ENCODE results near the gene GLDN. TPM values are rescaled to one million over a fixed set of nuclear protein-coding genes. Genes with fewer than 3 reads are reported as not detected.

GLDN gene
- total and polyA plus RNA-seq, 2 experiments from 2014 or later, result 0.29 to 2.8 TPM

DNA sequence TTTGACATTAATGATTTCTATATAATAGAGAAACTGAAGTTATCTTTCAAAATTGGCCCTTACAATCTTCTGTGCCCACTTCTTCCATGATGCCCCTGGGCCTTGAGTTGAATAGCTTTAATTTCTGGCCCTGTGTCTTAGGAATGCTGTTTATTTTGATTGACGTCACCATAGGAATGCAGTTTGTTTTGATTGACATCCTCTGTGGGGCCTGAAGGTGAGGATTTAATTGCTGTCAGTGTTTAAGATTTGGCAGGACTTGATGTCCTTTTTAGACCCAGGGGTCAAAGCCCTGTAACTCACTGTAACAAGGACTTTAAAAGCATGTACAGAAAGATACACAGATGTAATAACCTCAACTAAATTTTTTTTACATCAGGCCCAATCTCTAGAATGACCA lies 83.3 kb downstream of the GLDN start:
- Histone ChIP-seq H3K27ac (no peak overlapping the region), H3K79me2 (ENCODE audit: insufficient read depth) (no peaks in the 10 kb centered on the region), H4K20me1 (ENCODE audit: insufficient read depth) (no peaks in the 10 kb centered on the region), H3K9ac (no peak overlapping the region), H3K36me3 (ENCODE audit: low read depth) (no peaks in the 10 kb centered on the region), H3K9me3 (ENCODE audit: low read depth) (no peaks in the 10 kb centered on the region), H3F3A (ENCODE audit: insufficient read depth) (no peaks in the 10 kb centered on the region), H3K4me2 (ENCODE audit: unreplicated experiment) (no peak overlapping the region), H3K27me3 (replicated peaks; ENCODE audit: insufficient read depth) (no peaks in the 10 kb centered on the region; the same call in 1 of the 2 replicates), H3K4me1 (ENCODE audit: insufficient read depth) (no peaks in the 10 kb centered on the region), H3K9me2 (ENCODE audit: insufficient read depth) (no peaks in the 10 kb centered on the region), H2AFZ (no peak overlapping the region), H3K4me3 (no peak overlapping the region)
- in situ Hi-C loops (cut with MboI), result no loop called here
- no peak for DNase-seq
- TF ChIP-seq EZH2 (IDR thresholded peaks at IDR 0.05; ENCODE audit: insufficient read depth, poor library complexity, severe bottlenecking) (no peak), EZH2phosphoT487 (IDR thresholded peaks at IDR 0.05; ENCODE audit: insufficient read depth, low read depth) (no peak)
- WGBS, 2 experiments (ENCODE audit: low coverage in 1 of 2, low lambda C conversion rate in 2 of 2, missing lambda C conversion rate in 2 of 2), result 95 to 100% methylated on average over 1 of the region's 1 CpG

DNA sequence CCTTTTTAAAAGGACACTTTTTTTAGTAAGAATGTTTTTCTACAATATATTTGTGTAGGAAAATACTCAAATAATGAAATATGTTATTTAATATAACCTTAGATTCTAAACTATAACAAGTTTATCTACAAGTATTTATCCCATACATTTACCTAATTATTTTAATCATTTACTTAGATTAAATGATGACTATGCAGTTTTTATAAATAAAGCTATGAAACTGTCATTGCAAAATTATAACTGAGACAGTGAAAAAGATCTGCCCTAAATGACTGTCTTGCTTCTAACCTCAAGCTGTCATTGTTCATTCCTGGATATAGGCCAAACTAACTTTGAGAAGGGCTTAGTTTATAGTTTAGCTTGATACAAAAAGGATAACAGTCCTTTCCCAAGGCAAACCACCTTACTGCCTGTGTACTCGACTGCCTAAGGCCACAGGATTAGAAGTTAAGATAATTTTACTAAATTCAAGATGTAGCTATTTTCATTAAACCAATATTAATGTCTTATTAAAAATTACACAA lies 84.1 kb downstream of the GLDN start:
- H3K36me3 ChIP-seq (ENCODE audit: low read depth), result no peaks in the 10 kb centered on the region
- no peaks in the 10 kb centered on the region; the same call in 1 of the 2 replicates for H3K27me3 ChIP-seq (replicated peaks; ENCODE audit: insufficient read depth)
- DNase-seq, result no peak
- H3K27ac ChIP-seq, result no peak overlapping the region
- no peaks in the 10 kb centered on the region for H4K20me1 ChIP-seq (ENCODE audit: insufficient read depth)
- H3K4me3 ChIP-seq, result no peak overlapping the region
- H2AFZ ChIP-seq, result no peak overlapping the region
- in situ Hi-C loops (cut with MboI), result no loop called here
- 4 to 19% methylated on average over 1 of the region's 1 CpG for WGBS, 2 experiments (ENCODE audit: low coverage in 1 of 2, low lambda C conversion rate in 2 of 2, missing lambda C conversion rate in 2 of 2)
- no peak overlapping the region for H3K9ac ChIP-seq
- TF ChIP-seq EZH2 (IDR thresholded peaks at IDR 0.05; ENCODE audit: insufficient read depth, poor library complexity, severe bottlenecking) (no peak), EZH2phosphoT487 (IDR thresholded peaks at IDR 0.05; ENCODE audit: insufficient read depth, low read depth) (no peak)
- H3K9me3 ChIP-seq (ENCODE audit: low read depth), result no peaks in the 10 kb centered on the region
- H3K9me2 ChIP-seq (ENCODE audit: insufficient read depth), result no peaks in the 10 kb centered on the region
- no peaks in the 10 kb centered on the region for H3K4me1 ChIP-seq (ENCODE audit: insufficient read depth)
- H3K4me2 ChIP-seq (ENCODE audit: unreplicated experiment), result no peak overlapping the region
- H3F3A ChIP-seq (ENCODE audit: insufficient read depth), result no peaks in the 10 kb centered on the region
- H3K79me2 ChIP-seq (ENCODE audit: insufficient read depth), result no peaks in the 10 kb centered on the region

GRCh38 chr15:51438526-51438925 lies 97.1 kb downstream of the GLDN start:
- in situ Hi-C loops (cut with MboI), result no loop called here
- H3K9me3 ChIP-seq (ENCODE audit: low read depth), result no peaks in the 10 kb centered on the region
- H4K20me1 ChIP-seq (ENCODE audit: insufficient read depth), result no peaks in the 10 kb centered on the region
- no peaks in the 10 kb centered on the region for H3K4me1 ChIP-seq (ENCODE audit: insufficient read depth)
- no peak overlapping the region for H2AFZ ChIP-seq
- 36 to 56% methylated on average over 2 of the region's 2 CpGs for WGBS, 2 experiments (ENCODE audit: low coverage in 1 of 2, low lambda C conversion rate in 2 of 2, missing lambda C conversion rate in 2 of 2)
- no peaks in the 10 kb centered on the region for H3K36me3 ChIP-seq (ENCODE audit: low read depth)
- DNase-seq, result no peak
- H3K4me2 ChIP-seq (ENCODE audit: unreplicated experiment), result no peak overlapping the region
- no peak overlapping the region for H3K4me3 ChIP-seq
- peaks cover 11% of the 10 kb centered on the region; the same call in 1 of the 2 replicates for H3K27me3 ChIP-seq (replicated peaks; ENCODE audit: insufficient read depth)
- H3K27ac ChIP-seq, result no peak overlapping the region
- no peak overlapping the region for H3K9ac ChIP-seq
- H3K79me2 ChIP-seq (ENCODE audit: insufficient read depth), result no peaks in the 10 kb centered on the region
- H3K9me2 ChIP-seq (ENCODE audit: insufficient read depth), result no peaks in the 10 kb centered on the region
- no peaks in the 10 kb centered on the region for H3F3A ChIP-seq (ENCODE audit: insufficient read depth)
- no peak for TF ChIP-seq EZH2 (IDR thresholded peaks at IDR 0.05; ENCODE audit: insufficient read depth, poor library complexity, severe bottlenecking)
- TF ChIP-seq EZH2phosphoT487 (IDR thresholded peaks at IDR 0.05; ENCODE audit: insufficient read depth, low read depth), result no peak

DNA sequence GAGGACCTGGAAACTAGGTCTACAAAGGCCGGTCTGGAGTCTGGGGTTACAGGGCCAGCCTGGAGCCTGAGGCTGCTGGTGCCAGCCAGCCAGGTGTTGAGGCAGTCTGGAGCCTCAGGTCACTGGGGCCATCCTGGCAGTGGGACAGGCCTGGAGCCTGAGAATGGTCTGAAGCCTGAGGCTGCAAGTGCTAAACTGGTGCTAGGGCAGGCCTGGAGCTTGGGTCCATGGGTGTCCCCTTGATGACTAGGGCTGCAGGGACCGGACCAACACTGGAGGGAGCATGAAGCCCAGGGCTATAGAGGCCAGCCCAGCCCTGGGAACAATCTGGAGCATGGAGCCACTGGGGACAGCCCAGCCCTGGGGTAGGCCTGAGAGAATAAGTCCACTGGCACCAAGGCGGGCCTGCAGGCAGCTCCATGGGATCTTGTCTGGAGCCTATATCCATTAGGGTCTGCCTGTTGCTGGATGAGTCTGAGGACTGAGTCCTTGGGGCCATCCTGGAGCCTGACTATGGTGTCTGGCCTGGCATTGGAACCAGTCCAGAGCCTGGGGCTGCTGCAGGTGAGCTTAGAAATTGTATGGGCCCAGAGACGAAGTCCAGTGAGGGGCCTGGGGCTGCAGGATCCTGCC lies 101.9 kb downstream of the GLDN start:
- Histone ChIP-seq H3K4me1 (ENCODE audit: insufficient read depth) (no peaks in the 10 kb centered on the region), H4K20me1 (ENCODE audit: insufficient read depth) (no peaks in the 10 kb centered on the region), H3F3A (ENCODE audit: insufficient read depth) (0 out of 2 replicates have a peak, but pooled peaks cover 4% of the 10 kb centered on the region), H3K4me3 (no peak overlapping the region), H3K9ac (no peak overlapping the region), H3K36me3 (ENCODE audit: low read depth) (no peaks in the 10 kb centered on the region), H3K9me2 (ENCODE audit: insufficient read depth) (no peaks in the 10 kb centered on the region), H3K27me3 (replicated peaks; ENCODE audit: insufficient read depth) (peaks cover 9% of the 10 kb centered on the region; the same call in 1 of the 2 replicates), H3K27ac (no peak overlapping the region), H3K9me3 (ENCODE audit: low read depth) (no peaks in the 10 kb centered on the region), H3K79me2 (ENCODE audit: insufficient read depth) (no peaks in the 10 kb centered on the region), H3K4me2 (ENCODE audit: unreplicated experiment) (no peak overlapping the region), H2AFZ (no peak overlapping the region)
- no peak for DNase-seq
- in situ Hi-C loops (cut with MboI), result no loop called here
- 94 to 96% methylated on average over 4 of the region's 4 CpGs for WGBS, 2 experiments (ENCODE audit: low coverage in 1 of 2, low lambda C conversion rate in 2 of 2, missing lambda C conversion rate in 2 of 2)
- TF ChIP-seq EZH2 (IDR thresholded peaks at IDR 0.05; ENCODE audit: insufficient read depth, poor library complexity, severe bottlenecking), result no peak
- no peak for TF ChIP-seq EZH2phosphoT487 (IDR thresholded peaks at IDR 0.05; ENCODE audit: insufficient read depth, low read depth)

All from GM23248 (cell line).